ENCODE data around the gene MGMT. TPM values are rescaled to one million over a fixed set of nuclear protein-coding genes. Genes with fewer than 3 reads are reported as not detected.

MGMT gene
- total RNA-seq, 1 donor from 2014 or later, result 20.8 TPM

GRCh38 chr10:129608653-129609052 lies 141.6 kb downstream of the MGMT start:
- H3K4me1 Mint-ChIP-seq (ENCODE audit: unreplicated experiment), result no peaks in the 10 kb centered on the region
- no peaks in the 10 kb centered on the region for H3K36me3 Mint-ChIP-seq (ENCODE audit: unreplicated experiment)
- TF ChIP-seq CTCF (IDR thresholded peaks at IDR 0.05), result no peak
- H3K27me3 Mint-ChIP-seq (ENCODE audit: unreplicated experiment), result no peaks in the 10 kb centered on the region
- H3K4me3 Mint-ChIP-seq (ENCODE audit: unreplicated experiment), result no peak overlapping the region
- no peak for DNase-seq (ENCODE audit: extremely low spot score, unreplicated experiment)
- peaks cover 3% of the 10 kb centered on the region for H3K9me3 Mint-ChIP-seq (ENCODE audit: unreplicated experiment)
- H3K27ac Mint-ChIP-seq (ENCODE audit: unreplicated experiment), result no peak overlapping the region

GRCh38 chr10:129609551-129609950 lies 142.5 kb downstream of the MGMT start:
- no peak for TF ChIP-seq CTCF (IDR thresholded peaks at IDR 0.05)
- Mint-ChIP-seq H3K9me3 (ENCODE audit: unreplicated experiment) (peaks cover 3% of the 10 kb centered on the region), H3K4me1 (ENCODE audit: unreplicated experiment) (no peaks in the 10 kb centered on the region)

GRCh38 chr10:129612481-129613109 lies 145.6 kb downstream of the MGMT start:
- Mint-ChIP-seq H3K4me3 (ENCODE audit: unreplicated experiment) (no peak overlapping the region), H3K27ac (ENCODE audit: unreplicated experiment) (no peak overlapping the region), H3K36me3 (ENCODE audit: unreplicated experiment) (no peaks in the 10 kb centered on the region), H3K4me1 (ENCODE audit: unreplicated experiment) (no peaks in the 10 kb centered on the region), H3K27me3 (ENCODE audit: unreplicated experiment) (no peaks in the 10 kb centered on the region), H3K9me3 (ENCODE audit: unreplicated experiment) (no peaks in the 10 kb centered on the region)
- no peak for DNase-seq (ENCODE audit: extremely low spot score, unreplicated experiment)
- no peak for TF ChIP-seq CTCF (IDR thresholded peaks at IDR 0.05)

More at GRCh38 chr10:129609551-129609950, 142.5 kb downstream of the MGMT start:
- no peak overlapping the region for H3K4me3 Mint-ChIP-seq (ENCODE audit: unreplicated experiment)
- DNase-seq (ENCODE audit: extremely low spot score, unreplicated experiment), result no peak
- H3K36me3 Mint-ChIP-seq (ENCODE audit: unreplicated experiment), result no peaks in the 10 kb centered on the region
- no peaks in the 10 kb centered on the region for H3K27me3 Mint-ChIP-seq (ENCODE audit: unreplicated experiment)
- no peak overlapping the region for H3K27ac Mint-ChIP-seq (ENCODE audit: unreplicated experiment)

DNA sequence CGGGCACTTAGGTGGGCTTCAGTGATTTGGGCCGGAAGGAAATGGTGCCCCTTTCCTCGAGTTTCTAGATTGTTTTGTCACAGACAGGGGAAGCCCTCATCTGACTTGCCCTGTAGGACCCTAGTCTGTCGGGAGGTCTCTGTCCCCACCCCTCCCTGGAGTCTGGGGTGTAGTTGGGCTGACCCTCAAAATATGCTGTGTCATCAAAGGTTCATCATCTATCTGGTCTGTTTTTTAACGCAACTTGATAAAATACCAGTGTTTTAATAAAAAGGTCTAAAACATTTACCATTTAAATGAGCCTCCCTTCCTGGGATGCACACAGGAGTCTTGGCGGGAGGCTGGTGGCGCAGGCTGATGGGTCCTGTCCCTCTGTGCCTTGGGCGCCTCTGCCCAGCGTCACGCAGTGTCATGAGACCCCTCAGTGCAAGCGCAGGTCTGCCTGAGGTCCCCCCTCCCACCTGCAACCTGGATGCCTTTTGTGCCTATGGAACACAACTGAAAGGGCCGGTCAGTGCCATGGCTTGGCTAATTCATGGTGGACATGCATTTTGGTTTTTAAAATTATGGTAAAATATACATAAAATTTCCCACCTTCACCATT lies 146.4 kb downstream of the MGMT start:
- DNase-seq (ENCODE audit: extremely low spot score, unreplicated experiment), result no peak
- Mint-ChIP-seq H3K36me3 (ENCODE audit: unreplicated experiment) (no peaks in the 10 kb centered on the region), H3K4me1 (ENCODE audit: unreplicated experiment) (no peaks in the 10 kb centered on the region), H3K27me3 (ENCODE audit: unreplicated experiment) (no peaks in the 10 kb centered on the region), H3K4me3 (ENCODE audit: unreplicated experiment) (no peak overlapping the region), H3K27ac (ENCODE audit: unreplicated experiment) (no peak overlapping the region), H3K9me3 (ENCODE audit: unreplicated experiment) (no peaks in the 10 kb centered on the region)
- TF ChIP-seq CTCF (IDR thresholded peaks at IDR 0.05), result no peak

GRCh38 chr10:129614341-129614740 lies 147.3 kb downstream of the MGMT start:
- Mint-ChIP-seq H3K27ac (ENCODE audit: unreplicated experiment) (no peak overlapping the region), H3K36me3 (ENCODE audit: unreplicated experiment) (no peaks in the 10 kb centered on the region), H3K27me3 (ENCODE audit: unreplicated experiment) (no peaks in the 10 kb centered on the region), H3K4me1 (ENCODE audit: unreplicated experiment) (no peaks in the 10 kb centered on the region), H3K9me3 (ENCODE audit: unreplicated experiment) (no peaks in the 10 kb centered on the region), H3K4me3 (ENCODE audit: unreplicated experiment) (no peak overlapping the region)
- no peak for DNase-seq (ENCODE audit: extremely low spot score, unreplicated experiment)
- no peak for TF ChIP-seq CTCF (IDR thresholded peaks at IDR 0.05)
